PC-3 (cell line): ENCODE results near the gene SPIRE1. TPM values are rescaled to one million over a fixed set of nuclear protein-coding genes. Genes with fewer than 3 reads are reported as not detected.

Experiments
- ATAC-seq: fragments of 200-7000 bp; cut with Tn5 transposase; 2 replicates; pipeline ENCODE4 v1.9.1; 2020; ENCODE audit warnings: mild to moderate bottlenecking, moderate library complexity
- BruUV-seq: library from RNA; stranded (reverse); fragments of 400-500 nt; replicated peaks from 2 replicates; lab custom pipeline; 2021; lab: Mats Ljungman, UMichigan
- CTCF ChIA-PET: fragments of 300-600 bp; sonication (Branson Sonifier 250); formaldehyde crosslinking; loops from one replicate; lab custom pipeline; 2022; ENCODE audit warnings: antibody characterized with exemption; lab: Charles Lee
- POLR2A ChIA-PET: fragments of 300-600 bp; sonication (Branson Sonifier 250); formaldehyde crosslinking; loops from one replicate; lab custom pipeline; 2022; ENCODE audit warnings: antibody characterized with exemption; ENCODE audit not compliant: unreplicated experiment; lab: Charles Lee
- DNase-seq: peaks from one replicate; pipeline ENCODE4 v3.0.0-alpha.2; 2015
- H2AFZ ChIP-seq: fragments of 300-600 bp; sonication (generic); 2 replicates; pipeline ENCODE4 v1.6.0; 2016; ENCODE audit warnings: antibody characterized with exemption, low read length
- H3F3A ChIP-seq: fragments of 300-600 bp; sonication (generic); one replicate; pipeline ENCODE4 v1.6.0; 2017; ENCODE audit warnings: antibody characterized with exemption, low read length, control low read depth, mild to moderate bottlenecking; ENCODE audit not compliant: unreplicated experiment
- H3K27ac ChIP-seq: fragments of 300-600 bp; sonication (generic); 2 replicates; pipeline ENCODE4 v1.5.1; 2016; ENCODE audit warnings: mild to moderate bottlenecking, low read length
- H3K27me3 ChIP-seq: fragments of 300-600 bp; sonication (generic); 2 replicates; pipeline ENCODE4 v1.6.1; 2016; ENCODE audit warnings: low read length, mixed read lengths
- H3K36me3 ChIP-seq: fragments of 300-600 bp; sonication (generic); 2 replicates; pipeline ENCODE4 v1.6.1; 2016; ENCODE audit warnings: low read depth, mixed run types, low read length, mixed read lengths
- H3K4me1 ChIP-seq: fragments of 300-600 bp; sonication (generic); 2 replicates; pipeline ENCODE4 v1.5.1; 2016; ENCODE audit warnings: low read length; ENCODE audit not compliant: insufficient read depth
- H3K4me2 ChIP-seq: fragments of 300-600 bp; sonication (generic); 2 replicates; pipeline ENCODE4 v1.6.0; 2016; ENCODE audit warnings: low read length
- H3K4me3 ChIP-seq: fragments of 300-600 bp; sonication (generic); 2 replicates; pipeline ENCODE4 v1.5.1; 2016; ENCODE audit warnings: mild to moderate bottlenecking, low read length, mixed read lengths
- H3K79me2 ChIP-seq: fragments of 300-600 bp; sonication (generic); 2 replicates; pipeline ENCODE4 v1.6.1; 2017; ENCODE audit warnings: low read length, mixed read lengths
- H3K9ac ChIP-seq: fragments of 300-600 bp; sonication (generic); 2 replicates; pipeline ENCODE4 v1.6.0; 2016; ENCODE audit warnings: mild to moderate bottlenecking, low read length
- H3K9me2 ChIP-seq: fragments of 300-600 bp; sonication (generic); replicated peaks from 2 replicates; pipeline ENCODE4 v1.6.1; 2016; ENCODE audit warnings: mixed run types, low read length, mixed read lengths
- H3K9me3 ChIP-seq: fragments of 300-600 bp; sonication (generic); 2 replicates; pipeline ENCODE4 v1.6.1; 2016; ENCODE audit warnings: low read length, mixed read lengths
- H4K20me1 ChIP-seq: fragments of 300-600 bp; sonication (generic); 2 replicates; pipeline ENCODE4 v1.6.1; 2016; ENCODE audit warnings: low read length, mixed read lengths
- CTCF ChIP-seq: fragments of 300-600 bp; sonication (generic); conservative IDR thresholded peaks from 2 replicates; pipeline ENCODE4 v1.5.1; 2017; ENCODE audit warnings: antibody characterized with exemption, low read depth, mild to moderate bottlenecking, low read length
- EZH2 ChIP-seq: fragments of 300-600 bp; sonication (generic); IDR thresholded peaks from one replicate; pipeline ENCODE4 v1.6.1; 2017; ENCODE audit warnings: antibody characterized with exemption, mild to moderate bottlenecking, low read length; ENCODE audit not compliant: unreplicated experiment
- EZH2phosphoT487 ChIP-seq: fragments of 300-600 bp; sonication (generic); IDR thresholded peaks from 2 replicates; pipeline ENCODE4 v1.6.1; 2018; ENCODE audit warnings: mild to moderate bottlenecking, antibody characterized with exemption, low read length, borderline replicate concordance
- intact Hi-C: fragments of 100-400 bp; cut with micrococcal nuclease; formaldehyde crosslinking; loops from 2 replicates; pipeline ENCODE4 v1.9.0; 2023
- total RNA-seq: library from RNA; depleted of rRNA; stranded (reverse); fragments of >200 nt; gene quantifications from 2 replicates; pipeline ENCODE4 v1.2.3, GENCODE V29; 2014

Gene SPIRE1
- total RNA-seq, 1 experiment from 2014 or later, result 32.4 TPM

GRCh38 chr18:12455496-12455895 is 202.4 kb downstream of the SPIRE1 start:
- intact Hi-C loops, result no loop called here
- ATAC-seq, result no peak
- Histone ChIP-seq H3K27me3 (no peaks in the 10 kb centered on the region), H3K9ac (no peak overlapping the region), H3K27ac (no peak overlapping the region), H3K9me2 (no peaks in the 10 kb centered on the region), H3K4me3 (no peak overlapping the region), H3K4me1 (no peaks in the 10 kb centered on the region), H4K20me1 (no peaks in the 10 kb centered on the region), H3K79me2 (no peaks in the 10 kb centered on the region), H3F3A (no peaks in the 10 kb centered on the region), H3K36me3 (peaks cover 7% of the 10 kb centered on the region), H2AFZ (no peak overlapping the region), H3K4me2 (no peak overlapping the region), H3K9me3 (no peaks in the 10 kb centered on the region)
- no peak for DNase-seq
- POLR2A ChIA-PET, result no interaction called here
- no TSS peak for BruUV-seq
- CTCF ChIA-PET, result no interaction called here
- TF ChIP-seq EZH2phosphoT487, result no peak
- TF ChIP-seq EZH2, result no peak
- no peak for TF ChIP-seq CTCF

GRCh38 chr18:12452784-12453183 is 205.1 kb downstream of the SPIRE1 start:
- no peaks in the 10 kb centered on the region for H3F3A ChIP-seq
- no peaks in the 10 kb centered on the region for H3K9me2 ChIP-seq
- H3K4me2 ChIP-seq, result no peak overlapping the region
- BruUV-seq, result no TSS peak
- H4K20me1 ChIP-seq, result no peaks in the 10 kb centered on the region
- H3K36me3 ChIP-seq, result peaks cover 13% of the 10 kb centered on the region
- no peak overlapping the region for H3K4me3 ChIP-seq
- no peaks in the 10 kb centered on the region for H3K4me1 ChIP-seq
- no peak overlapping the region for H3K9ac ChIP-seq
- TF ChIP-seq EZH2 (no peak), EZH2phosphoT487 (no peak), CTCF (no peak)
- ChIA-PET CTCF (interaction anchor here (0.7 kb wide), 1 partner anchor 39 kb away, joined by 7 read pairs; no protein-coding TSS in a partner anchor), POLR2A (no interaction called here)
- H3K79me2 ChIP-seq, result no peaks in the 10 kb centered on the region
- intact Hi-C loops, result no loop called here
- no peak for DNase-seq
- no peak for ATAC-seq
- no peak overlapping the region for H2AFZ ChIP-seq
- H3K27ac ChIP-seq, result no peak overlapping the region
- no peaks in the 10 kb centered on the region for H3K27me3 ChIP-seq
- H3K9me3 ChIP-seq, result no peaks in the 10 kb centered on the region

- no peak overlapping the region for H3K4me2 ChIP-seq
- H3K9me2 ChIP-seq, result no peaks in the 10 kb centered on the region
- no peaks in the 10 kb centered on the region for H3K79me2 ChIP-seq
- peaks cover 13% of the 10 kb centered on the region for H3K36me3 ChIP-seq
- no peaks in the 10 kb centered on the region for H3K27me3 ChIP-seq
- no peak for TF ChIP-seq EZH2
- no peak for TF ChIP-seq CTCF
- TF ChIP-seq EZH2phosphoT487, result no peak
- no peaks in the 10 kb centered on the region for H3F3A ChIP-seq
- ATAC-seq (no peak), DNase-seq (no peak)
- intact Hi-C loops, result no loop called here
- H2AFZ ChIP-seq, result no peak overlapping the region
- no peak overlapping the region for H3K4me3 ChIP-seq
- no TSS peak for BruUV-seq
- H3K9me3 ChIP-seq, result no peaks in the 10 kb centered on the region
- H4K20me1 ChIP-seq, result no peaks in the 10 kb centered on the region
- H3K9ac ChIP-seq, result no peak overlapping the region
- no peaks in the 10 kb centered on the region for H3K4me1 ChIP-seq
- POLR2A ChIA-PET, result interaction anchor here (0.5 to 0.7 kb wide), 3 partner anchors 14 to 52 kb away, joined by 3 to 22 read pairs (median 4); no protein-coding TSS in a partner anchor
- CTCF ChIA-PET, result no interaction called here
- H3K27ac ChIP-seq, result no peak overlapping the region
Observed at GRCh38 chr18:12451428-12451827, 206.5 kb downstream of the SPIRE1 start.
